ENCODE measurements around the gene CFAP46. TPM values are rescaled to one million over a fixed set of nuclear protein-coding genes. Genes with fewer than 3 reads are reported as not detected.
"Not testable (repeated sequence)": the region's sequence is repeated elsewhere in the genome, so short reads cannot be mapped to it uniquely, and the experiment has no call there.

The CFAP46 gene
- total RNA-seq, 1 donor from 2014 or later, result not detected

DNA sequence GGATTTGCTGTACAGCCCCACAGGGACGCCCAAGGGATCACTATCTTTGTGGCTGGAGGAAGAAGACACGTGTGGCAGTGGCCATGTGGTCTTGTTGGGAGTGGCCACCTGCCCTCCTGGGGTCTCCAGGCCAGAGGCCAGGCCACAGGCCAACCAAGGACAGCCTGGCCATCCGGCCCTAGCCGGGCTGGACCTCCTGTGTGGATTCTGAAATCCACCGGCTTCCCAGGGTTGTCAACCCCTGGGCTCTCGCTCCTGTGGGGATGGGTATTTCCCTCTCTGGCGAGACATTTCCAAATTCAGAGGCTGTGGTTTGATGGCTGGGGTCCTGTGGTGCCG lies 31.5 kb upstream of the CFAP46 start:
- intact Hi-C loops (cut with micrococcal nuclease), result no loop called here

DNA sequence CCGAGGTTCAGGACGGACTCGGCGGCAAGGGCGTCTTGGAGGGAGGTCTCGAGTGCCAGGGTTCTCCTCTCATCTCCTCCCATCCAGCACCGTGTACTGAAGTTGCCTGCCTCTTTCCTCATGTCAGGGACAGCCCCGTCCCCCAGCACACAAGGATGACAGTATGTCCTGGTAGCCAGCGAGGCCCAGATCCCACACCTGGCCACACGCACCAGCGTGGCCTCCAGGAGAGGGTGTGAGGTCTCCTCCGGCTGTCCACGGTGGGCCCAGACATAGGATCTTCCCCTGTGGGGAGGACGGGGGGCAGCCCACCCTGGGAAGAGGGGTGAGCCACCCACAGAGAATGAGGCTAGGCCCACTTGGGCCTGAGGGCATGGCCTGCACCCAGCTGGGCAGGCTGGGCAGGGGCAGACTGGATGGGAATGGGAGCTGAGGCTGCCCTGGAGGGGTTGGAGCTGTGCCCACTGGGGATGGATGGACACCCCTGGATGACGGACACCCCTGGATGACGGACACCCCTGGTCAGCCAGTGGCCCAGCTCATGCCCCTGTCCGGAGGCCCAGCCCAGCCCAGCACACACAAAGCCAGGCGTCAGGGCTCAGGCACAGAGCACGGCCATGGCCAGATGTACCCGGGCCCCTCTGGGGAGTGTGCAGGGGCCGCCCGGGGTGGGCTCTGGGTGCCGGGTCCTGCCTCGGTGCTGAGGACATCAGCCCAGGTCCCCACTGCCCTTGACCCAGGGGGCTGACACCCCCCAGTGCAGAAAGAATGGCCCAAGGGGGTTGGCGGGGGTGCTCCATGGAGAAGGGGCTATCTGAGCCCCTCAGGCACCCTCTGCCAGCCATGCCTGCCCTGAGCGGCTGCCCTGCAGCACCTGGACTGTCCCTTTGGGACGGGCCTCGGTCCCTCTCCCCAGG lies 30.9 kb upstream of the CFAP46 start:
- H3K36me3 Mint-ChIP-seq (ENCODE audit: low read depth), result no peaks in the 10 kb centered on the region
- H3K9me3 Mint-ChIP-seq, result no peaks in the 10 kb centered on the region
- H3K4me3 Mint-ChIP-seq, result no peak overlapping the region
- no peaks in the 10 kb centered on the region for H3K4me1 Mint-ChIP-seq
- peaks cover 20% of the 10 kb centered on the region for H3K27me3 Mint-ChIP-seq
- no peak for DNase-seq
- intact Hi-C loops (cut with micrococcal nuclease), result no loop called here
- no peak overlapping the region for H3K27ac Mint-ChIP-seq

More for the DNA sequence above, 31.5 kb upstream of the CFAP46 start:
- Mint-ChIP-seq H3K27me3 (peaks cover 14% of the 10 kb centered on the region), H3K36me3 (ENCODE audit: low read depth) (no peaks in the 10 kb centered on the region), H3K4me3 (no peak overlapping the region), H3K27ac (no peak overlapping the region), H3K9me3 (no peaks in the 10 kb centered on the region), H3K4me1 (no peaks in the 10 kb centered on the region)
- DNase-seq, result no peak

DNA sequence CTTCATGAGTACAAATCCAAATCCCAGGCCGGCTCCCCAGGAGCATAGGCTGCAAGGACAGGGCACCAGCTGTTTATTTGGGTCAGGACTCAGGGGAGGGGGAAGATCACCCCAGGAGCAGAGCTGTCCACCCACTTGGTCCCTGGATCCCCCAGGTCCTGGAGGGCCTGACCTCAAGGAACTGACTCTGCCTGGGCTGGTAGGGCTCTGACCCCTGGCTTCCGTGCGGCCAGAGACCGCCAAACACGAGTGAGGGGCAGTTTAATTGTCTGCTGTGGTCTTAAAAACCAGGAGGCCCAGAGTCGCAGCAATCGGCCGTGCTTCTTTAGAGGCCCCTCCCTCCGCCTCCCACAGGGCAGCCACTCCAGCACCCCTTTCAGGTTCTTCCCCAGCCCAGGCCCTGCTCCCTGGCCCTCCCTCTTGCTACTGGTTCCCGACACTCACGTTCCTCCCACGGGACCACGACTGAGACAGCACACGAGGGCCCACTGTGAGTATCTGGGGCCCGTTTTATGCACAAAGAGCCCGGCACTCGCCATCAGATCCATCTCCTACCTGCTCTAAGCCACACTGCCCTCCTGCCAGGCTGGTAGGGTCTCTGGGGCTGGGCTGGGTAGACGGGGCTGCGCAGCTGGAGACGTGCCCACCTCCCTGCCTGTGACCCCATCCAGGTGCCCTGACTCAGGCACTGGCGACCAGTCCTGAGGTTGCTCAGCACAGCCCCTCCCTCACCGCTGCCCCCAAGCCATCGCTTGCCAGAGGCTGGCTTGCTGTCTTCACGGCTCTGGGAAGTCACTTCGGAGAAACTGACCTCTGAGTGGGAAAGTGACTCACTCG lies 30.0 kb upstream of the CFAP46 start:
- no peak for DNase-seq
- no peak overlapping the region for H3K4me3 Mint-ChIP-seq
- H3K36me3 Mint-ChIP-seq (ENCODE audit: low read depth), result no peaks in the 10 kb centered on the region
- H3K27me3 Mint-ChIP-seq, result peaks cover 22% of the 10 kb centered on the region
- peak overlapping the region; percentile 75 for H3K27ac Mint-ChIP-seq
- no peaks in the 10 kb centered on the region for H3K9me3 Mint-ChIP-seq
- intact Hi-C loops (cut with micrococcal nuclease), result no loop called here
- no peaks in the 10 kb centered on the region for H3K4me1 Mint-ChIP-seq

DNA sequence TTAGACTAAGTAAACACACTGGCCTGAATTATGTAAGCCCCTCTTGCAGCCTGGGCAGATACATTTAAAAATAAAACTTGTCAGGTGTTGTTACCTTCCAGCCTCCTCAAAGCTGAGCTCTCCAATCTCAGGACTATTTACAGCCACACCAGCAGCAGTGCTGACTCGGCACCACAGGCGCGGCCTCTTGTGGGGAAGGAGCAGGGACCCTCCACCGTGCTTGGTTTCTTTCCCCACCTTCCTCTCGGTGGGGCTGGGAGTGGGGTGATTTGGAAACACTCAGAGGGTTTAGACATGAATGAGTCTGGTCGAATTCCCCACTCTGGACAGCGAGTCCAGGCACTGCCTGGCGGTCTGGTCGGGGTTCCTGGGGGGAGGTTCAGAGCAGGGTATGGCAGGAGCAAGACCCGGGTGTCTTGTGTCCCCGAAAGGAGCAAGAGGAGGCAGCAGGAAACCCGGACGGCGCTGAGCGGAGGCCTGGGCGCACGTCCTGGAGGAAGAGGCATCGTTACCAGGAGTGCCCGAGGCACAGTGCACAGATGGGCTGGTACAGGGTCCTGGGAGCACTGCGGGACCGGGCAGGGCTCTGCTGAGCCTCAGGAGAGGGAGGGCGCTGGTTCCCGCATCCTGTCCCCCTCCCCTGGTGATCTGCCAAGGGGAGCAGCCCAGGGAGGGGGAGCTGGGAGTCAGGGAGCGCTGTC lies 29.2 kb upstream of the CFAP46 start:
- Mint-ChIP-seq H3K4me3 (no peak overlapping the region), H3K4me1 (no peaks in the 10 kb centered on the region), H3K36me3 (ENCODE audit: low read depth) (no peaks in the 10 kb centered on the region), H3K27me3 (peaks cover 24% of the 10 kb centered on the region), H3K27ac (no peak overlapping the region), H3K9me3 (no peaks in the 10 kb centered on the region)
- intact Hi-C loops (cut with micrococcal nuclease), result no loop called here
- no peak for DNase-seq

DNA sequence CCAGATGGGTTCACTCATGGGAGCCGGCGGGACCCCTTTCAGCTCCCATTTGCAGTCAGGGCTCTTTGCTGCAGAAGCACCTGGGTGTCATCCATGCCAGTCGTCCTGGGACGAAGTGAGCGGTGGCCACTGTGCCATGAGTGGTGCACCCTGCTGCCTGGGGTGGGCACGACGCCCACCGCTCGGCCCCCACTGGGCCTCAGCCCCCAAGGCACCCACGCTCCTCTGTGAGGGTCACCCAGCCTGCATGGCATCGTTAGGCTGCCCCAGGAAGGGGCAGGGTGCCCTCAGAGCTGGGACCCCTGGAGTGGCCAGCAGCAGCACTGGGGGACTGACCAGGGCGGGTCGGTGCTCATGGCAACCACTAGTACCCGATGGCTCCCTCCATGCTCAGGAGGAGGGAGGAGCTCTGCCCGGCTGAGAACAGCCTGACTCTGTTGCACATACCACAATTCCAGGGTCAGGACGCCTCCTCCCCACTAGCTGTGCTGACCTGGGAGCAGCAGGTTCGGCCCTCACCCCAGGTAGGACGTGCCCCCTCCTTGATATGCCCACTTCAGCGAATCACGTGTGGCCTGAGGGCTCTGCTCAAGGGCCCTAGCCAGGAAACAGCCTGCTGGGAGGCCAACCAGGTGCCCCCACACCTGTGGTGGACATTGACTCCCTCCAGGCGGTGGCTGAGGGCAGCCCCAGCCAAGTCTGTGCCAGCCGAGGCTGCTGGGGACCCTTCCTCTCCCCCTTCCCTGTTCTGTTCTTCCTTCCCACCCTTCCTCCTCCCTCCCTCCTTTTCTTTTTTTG lies 28.5 kb upstream of the CFAP46 start:
- H3K27me3 Mint-ChIP-seq, result peaks cover 28% of the 10 kb centered on the region
- no peaks in the 10 kb centered on the region for H3K36me3 Mint-ChIP-seq (ENCODE audit: low read depth)
- DNase-seq, result no peak
- no peak overlapping the region for H3K27ac Mint-ChIP-seq
- H3K4me1 Mint-ChIP-seq, result no peaks in the 10 kb centered on the region
- no peaks in the 10 kb centered on the region for H3K9me3 Mint-ChIP-seq
- H3K4me3 Mint-ChIP-seq, result no peak overlapping the region
- intact Hi-C loops (cut with micrococcal nuclease), result no loop called here

DNA sequence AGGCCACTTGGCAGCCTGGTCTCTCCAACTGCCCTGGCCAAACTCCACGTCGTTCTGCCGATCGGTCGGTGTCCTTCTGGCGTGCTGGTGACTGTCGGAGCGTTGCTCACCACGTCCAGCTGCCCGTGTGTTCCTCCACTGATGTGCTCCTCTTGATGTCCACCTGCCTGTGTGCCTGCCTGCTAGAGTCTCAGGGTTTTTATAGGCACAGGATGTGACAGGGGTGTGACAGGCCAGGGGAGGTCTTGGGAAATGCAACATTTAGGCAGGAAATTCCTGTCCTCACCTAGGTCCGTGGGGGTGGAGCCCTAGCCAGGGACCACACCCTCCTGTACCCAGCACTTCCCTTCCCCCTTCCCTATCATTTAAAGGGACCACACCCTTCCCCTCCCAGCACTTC lies 25.2 kb upstream of the CFAP46 start:
- DNase-seq, result no peak
- H3K36me3 Mint-ChIP-seq (ENCODE audit: low read depth), result no peaks in the 10 kb centered on the region
- H3K4me3 Mint-ChIP-seq, result no peak overlapping the region
- intact Hi-C loops (cut with micrococcal nuclease), result no loop called here
- H3K4me1 Mint-ChIP-seq, result peaks cover 8% of the 10 kb centered on the region
- no peaks in the 10 kb centered on the region for H3K9me3 Mint-ChIP-seq
- no peak overlapping the region for H3K27ac Mint-ChIP-seq
- peaks cover 39% of the 10 kb centered on the region for H3K27me3 Mint-ChIP-seq

DNA sequence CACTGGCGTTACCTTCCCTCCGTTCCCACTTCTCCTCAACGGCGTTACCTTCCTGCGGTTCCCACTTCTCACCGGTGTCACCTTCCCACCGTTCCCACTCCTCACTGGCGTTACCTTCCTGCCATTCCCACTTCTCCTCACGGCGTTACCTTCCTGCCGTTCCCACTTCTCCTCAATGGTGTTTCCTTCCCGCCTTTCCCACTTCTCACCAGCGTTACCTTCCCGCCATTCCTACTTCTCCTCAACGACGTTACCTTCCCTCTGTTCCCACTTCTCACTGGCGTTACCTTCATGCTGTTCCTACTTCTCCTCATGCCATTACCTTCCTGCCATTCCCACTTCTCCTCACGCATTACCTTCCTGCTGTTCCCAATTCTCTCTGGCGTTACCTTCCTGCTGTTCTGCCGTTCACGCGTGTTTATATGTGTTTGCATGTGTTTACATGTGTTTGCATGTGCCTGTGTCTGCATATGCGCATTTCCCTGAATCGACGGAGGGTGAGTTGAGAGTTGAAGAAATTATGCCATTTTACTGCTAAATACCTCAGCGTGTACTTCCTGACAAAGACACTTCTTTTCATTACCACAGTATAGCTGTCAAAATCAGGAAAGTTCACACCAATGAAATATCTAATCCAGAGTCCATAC lies 23.2 kb upstream of the CFAP46 start:
- peaks cover 35% of the 10 kb centered on the region for H3K27me3 Mint-ChIP-seq
- intact Hi-C loops (cut with micrococcal nuclease), result no loop called here
- H3K4me3 Mint-ChIP-seq, result no peak overlapping the region
- no peaks in the 10 kb centered on the region for H3K9me3 Mint-ChIP-seq
- H3K27ac Mint-ChIP-seq, result no peak overlapping the region
- no peaks in the 10 kb centered on the region for H3K36me3 Mint-ChIP-seq (ENCODE audit: low read depth)
- DNase-seq, result no peak
- H3K4me1 Mint-ChIP-seq, result peaks cover 17% of the 10 kb centered on the region

DNA sequence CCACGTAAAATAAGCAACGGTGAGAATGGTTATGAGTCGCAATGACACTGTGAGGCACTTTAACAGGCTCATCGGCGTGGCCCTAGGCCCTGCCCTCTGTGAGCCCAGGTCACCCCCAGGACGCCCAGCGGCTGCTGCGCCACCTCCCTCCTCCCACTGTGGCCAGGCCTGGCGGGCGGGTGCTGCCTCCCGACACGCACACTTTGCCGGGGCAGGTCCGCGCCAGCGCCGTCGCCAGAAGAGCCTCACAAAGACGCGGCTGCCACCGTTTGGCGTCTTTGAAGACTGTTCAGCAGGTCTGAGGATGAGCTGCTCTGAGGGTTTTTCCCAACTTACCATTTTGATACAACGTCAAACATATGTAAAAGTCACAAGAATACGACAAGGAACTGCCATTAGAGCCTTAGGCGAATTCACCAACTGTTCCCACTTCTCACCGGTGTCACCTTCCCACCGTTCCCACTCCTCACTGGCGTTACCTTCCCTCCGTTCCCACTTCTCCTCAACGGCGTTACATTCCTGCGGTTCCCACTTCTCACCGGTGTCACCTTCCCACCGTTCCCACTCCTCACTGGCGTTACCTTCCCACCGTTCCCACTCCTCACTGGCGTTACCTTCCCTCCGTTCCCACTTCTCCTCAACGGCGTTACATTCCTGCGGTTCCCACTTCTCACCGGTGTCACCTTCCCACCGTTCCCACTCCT lies 22.5 kb upstream of the CFAP46 start:
- not testable (repeated sequence) for H3K27ac Mint-ChIP-seq; H3K4me3 Mint-ChIP-seq; DNase-seq; H3K36me3 Mint-ChIP-seq (ENCODE audit: low read depth); H3K9me3 Mint-ChIP-seq
- H3K4me1 Mint-ChIP-seq, result peaks cover 17% of the 10 kb centered on the region
- intact Hi-C loops (cut with micrococcal nuclease), result loop anchor here (5.0 kb wide), 1 partner anchor 292 kb away; no protein-coding TSS in a partner anchor
- H3K27me3 Mint-ChIP-seq, result peaks cover 30% of the 10 kb centered on the region

DNA sequence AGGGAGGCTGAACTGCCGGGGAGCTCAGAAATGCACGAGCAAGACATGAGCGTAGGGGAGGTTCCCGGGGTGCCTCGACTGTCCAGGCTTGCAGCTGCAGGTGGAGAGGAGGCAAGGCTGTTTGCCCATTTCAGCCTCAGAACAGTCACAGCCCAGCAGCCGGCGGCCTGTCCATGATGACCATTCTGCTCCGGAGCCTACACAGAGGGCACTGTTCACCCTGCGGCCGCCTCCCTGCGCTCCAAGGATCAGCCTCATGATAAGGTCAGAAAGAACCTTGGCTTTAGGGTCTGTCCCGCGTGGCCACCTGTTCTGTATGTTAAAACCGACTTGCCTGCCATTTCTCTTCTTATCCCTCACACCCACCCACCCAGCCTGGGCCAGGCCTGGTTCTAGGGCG lies 21.9 kb upstream of the CFAP46 start:
- H3K4me1 Mint-ChIP-seq, result peaks cover 17% of the 10 kb centered on the region
- H3K4me3 Mint-ChIP-seq, result no peak overlapping the region
- H3K36me3 Mint-ChIP-seq (ENCODE audit: low read depth), result no peaks in the 10 kb centered on the region
- no peak overlapping the region for H3K27ac Mint-ChIP-seq
- DNase-seq, result no peak
- H3K9me3 Mint-ChIP-seq, result no peaks in the 10 kb centered on the region
- intact Hi-C loops (cut with micrococcal nuclease), result loop anchor here (5.0 kb wide), 1 partner anchor 293 kb away; no protein-coding TSS in a partner anchor
- H3K27me3 Mint-ChIP-seq, result peaks cover 30% of the 10 kb centered on the region

DNA sequence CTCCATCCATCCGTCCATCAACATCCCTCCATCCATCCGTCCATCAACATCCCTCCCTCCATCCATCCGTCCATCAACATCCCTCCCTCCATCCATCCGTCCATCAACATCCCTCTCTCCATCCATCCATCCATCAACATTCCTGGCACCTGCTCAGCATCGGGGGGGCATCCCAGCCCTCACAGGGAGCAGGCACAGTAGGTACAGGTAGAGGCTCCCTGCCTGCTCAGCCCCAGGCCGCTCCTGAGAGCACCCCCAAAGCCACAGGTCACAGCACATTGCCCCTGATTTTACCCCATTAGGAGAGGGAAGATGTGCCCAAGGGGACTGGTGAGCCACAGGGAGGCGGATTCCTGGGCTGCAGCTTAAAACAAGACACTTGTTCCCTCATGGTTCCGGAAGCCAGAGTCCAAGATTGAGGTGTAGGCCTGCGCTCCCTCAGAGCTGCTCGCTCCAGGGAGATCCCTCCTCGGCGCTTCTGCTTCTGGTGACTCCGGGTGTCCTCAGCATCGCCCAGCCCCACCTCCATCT lies 21.1 kb upstream of the CFAP46 start:
- Mint-ChIP-seq H3K27ac (no peak overlapping the region), H3K36me3 (ENCODE audit: low read depth) (no peaks in the 10 kb centered on the region), H3K4me3 (peak overlapping the region; percentile 84), H3K4me1 (peaks cover 17% of the 10 kb centered on the region), H3K27me3 (peaks cover 23% of the 10 kb centered on the region), H3K9me3 (no peaks in the 10 kb centered on the region)
- intact Hi-C loops (cut with micrococcal nuclease), result loop anchor here (2.0 to 5.0 kb wide), 2 partner anchors 33 to 294 kb away; no protein-coding TSS in a partner anchor
- DNase-seq, result no peak

DNA sequence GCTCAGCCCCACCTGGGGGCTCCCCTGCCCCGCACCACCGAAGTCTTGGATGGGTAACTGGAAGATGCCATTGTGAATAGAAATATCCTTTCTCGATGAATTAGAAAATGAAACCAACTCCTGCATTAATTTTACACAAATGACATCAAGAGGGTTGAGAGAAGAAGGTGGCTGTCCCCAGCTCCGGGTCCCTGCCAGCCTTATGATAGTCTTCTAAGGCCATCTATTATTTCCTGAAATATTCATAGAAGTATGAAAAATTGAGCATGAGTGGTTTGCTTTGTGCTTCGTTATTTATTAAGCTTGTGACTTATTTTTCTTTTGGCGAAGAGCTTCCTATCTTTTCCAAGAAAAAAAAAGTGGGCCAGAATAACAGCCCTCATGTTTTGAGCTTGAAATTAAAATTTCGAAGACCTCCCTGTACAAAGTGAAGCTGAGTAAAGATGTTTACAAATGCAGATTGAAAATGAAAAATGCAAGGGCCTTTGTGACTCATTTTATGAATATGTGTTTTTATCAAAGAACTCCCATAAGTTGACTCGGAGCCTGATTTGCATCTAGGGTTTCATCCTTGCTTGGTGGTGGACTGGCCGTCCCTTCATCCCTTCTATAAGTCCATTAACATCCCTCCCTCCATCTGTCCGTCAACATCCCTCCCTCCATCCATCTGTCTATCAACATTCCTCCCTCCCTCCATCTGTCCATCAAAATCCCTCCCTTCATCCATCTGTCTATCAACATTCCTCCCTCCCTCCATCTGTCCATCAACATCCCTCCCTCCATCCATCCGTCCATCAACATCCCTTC lies 20.5 kb upstream of the CFAP46 start:
- Mint-ChIP-seq H3K9me3 (no peaks in the 10 kb centered on the region), H3K4me3 (peak overlapping the region; percentile 84), H3K27ac (peak overlapping the region; percentile 74), H3K36me3 (ENCODE audit: low read depth) (no peaks in the 10 kb centered on the region), H3K4me1 (peaks cover 17% of the 10 kb centered on the region), H3K27me3 (peaks cover 19% of the 10 kb centered on the region)
- intact Hi-C loops (cut with micrococcal nuclease), result loop anchor here (2.0 to 5.0 kb wide), 2 partner anchors 32 to 294 kb away; no protein-coding TSS in a partner anchor
- no peak for DNase-seq
